Naive thymus-derived CD8-positive, alpha-beta T cell (primary cell): Measurements from ENCODE around the gene TMEM45A. TPM values are rescaled to one million over a fixed set of nuclear protein-coding genes. Genes with fewer than 3 reads are reported as not detected.

Source experiments
- ATAC-seq, 2 donors: fragments of 150-1000 bp; cut with Tn5 transposase in 1 of 2; sonication (Bioruptor Pico), chemical (Tn5 transposase) in 1 of 2; 1 replicate in 1 of 2; 2 replicates in 1 of 2; pipeline ENCODE4 v1.10.0; 2021; ENCODE audit warnings: mild to moderate bottlenecking in 2 of 2, moderate library complexity in 2 of 2
- POLR2A ChIA-PET: fragments of 350-600 bp; sonication (Branson Sonifier 250); formaldehyde crosslinking; loops from one replicate; lab custom pipeline; 2021; ENCODE audit warnings: antibody characterized with exemption; lab: Charles Lee
- DNase-seq, 10 donors: peaks; one replicate each; pipeline versions ENCODE4 v3.0.0 to v3.0.0-alpha.2; 2020 to 2022
- H3K27ac Mint-ChIP-seq, 10 donors: one replicate each; pipeline ENCODE4 v1.8.0; 2020 to 2022; ENCODE audit warnings: mild to moderate bottlenecking in 10 of 10, mixed read lengths in 10 of 10, moderate library complexity in 4 of 10, inconsistent platforms in 1 of 10
- H3K27me3 Mint-ChIP-seq, 5 donors: one replicate each; pipeline ENCODE4 v1.8.0; 2021 to 2022; ENCODE audit warnings: mixed read lengths in 5 of 5
- H3K36me3 Mint-ChIP-seq, 3 donors: one replicate each; pipeline ENCODE4 v1.8.0; 2020 to 2022; ENCODE audit warnings: mixed read lengths in 3 of 3, mild to moderate bottlenecking in 2 of 3, inconsistent platforms in 1 of 3
- H3K4me1 Mint-ChIP-seq, 4 donors: one replicate each; pipeline ENCODE4 v1.8.0; 2021 to 2022; ENCODE audit warnings: mixed read lengths in 4 of 4
- H3K4me3 Mint-ChIP-seq, 10 donors: one replicate each; pipeline ENCODE4 v1.8.0; 2020 to 2022; ENCODE audit warnings: mild to moderate bottlenecking in 10 of 10, mixed read lengths in 10 of 10, moderate library complexity in 6 of 10, inconsistent platforms in 1 of 10
- H3K9me3 Mint-ChIP-seq, 9 donors: one replicate each; pipeline ENCODE4 v1.8.0; 2020 to 2022; ENCODE audit warnings: mixed read lengths in 9 of 9, mild to moderate bottlenecking in 3 of 9, inconsistent platforms in 1 of 9, moderate library complexity in 1 of 9
- polyA plus RNA-seq, 3 donors: library from polyadenylated mRNA; unstranded; fragments of 300-500 nt; fragmentation: Illumina TruSeq; gene quantifications; one replicate each; pipeline ENCODE4 v1.2.3, GENCODE V29; 2021
- total RNA-seq, 8 experiments: library from RNA in 2 of 8; stranded (reverse) in 2 of 8; gene quantifications; one replicate each; pipeline ENCODE4 v1.2.3 and lab custom pipeline; 2021 to 2026

Gene TMEM45A
- total and polyA plus RNA-seq, 5 experiments from 2014 or later = 0.08 to 0.21 TPM; not detected in 3

DNA sequence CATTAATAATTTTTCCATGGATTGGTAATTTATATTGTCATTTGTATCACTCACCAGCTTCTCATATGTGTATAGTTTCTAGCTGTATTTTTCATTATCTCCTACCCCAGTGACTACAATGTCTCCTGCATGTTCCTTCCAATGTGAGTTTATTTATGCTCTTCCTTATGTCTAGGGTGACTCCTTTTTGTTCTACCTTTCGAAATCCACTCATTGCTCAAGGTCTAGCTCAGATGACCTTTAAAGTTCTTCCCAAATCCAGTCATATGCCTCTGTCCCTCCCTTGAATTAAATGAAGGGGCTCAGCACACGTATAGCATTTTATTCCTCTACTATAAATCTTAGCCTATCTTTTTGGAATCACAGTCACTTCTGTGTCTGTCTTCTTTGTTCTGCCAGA, 53.0 kb downstream of the TMEM45A start:
- peaks cover 4 to 32% (median 18%) of the 10 kb centered on the region in 5 donors for H3K27me3 Mint-ChIP-seq
- H3K4me1 Mint-ChIP-seq = no peaks in the 10 kb centered on the region
- POLR2A ChIA-PET = no interaction called here
- H3K4me3 Mint-ChIP-seq = no peak overlapping the region
- no peak overlapping the region for H3K27ac Mint-ChIP-seq
- no peak for DNase-seq
- ATAC-seq = no peak
- peaks cover 0 to 7% (median 0%) of the 10 kb centered on the region in 3 donors for H3K36me3 Mint-ChIP-seq
- peaks cover 0 to 9% (median 2%) of the 10 kb centered on the region in 9 donors for H3K9me3 Mint-ChIP-seq

DNA sequence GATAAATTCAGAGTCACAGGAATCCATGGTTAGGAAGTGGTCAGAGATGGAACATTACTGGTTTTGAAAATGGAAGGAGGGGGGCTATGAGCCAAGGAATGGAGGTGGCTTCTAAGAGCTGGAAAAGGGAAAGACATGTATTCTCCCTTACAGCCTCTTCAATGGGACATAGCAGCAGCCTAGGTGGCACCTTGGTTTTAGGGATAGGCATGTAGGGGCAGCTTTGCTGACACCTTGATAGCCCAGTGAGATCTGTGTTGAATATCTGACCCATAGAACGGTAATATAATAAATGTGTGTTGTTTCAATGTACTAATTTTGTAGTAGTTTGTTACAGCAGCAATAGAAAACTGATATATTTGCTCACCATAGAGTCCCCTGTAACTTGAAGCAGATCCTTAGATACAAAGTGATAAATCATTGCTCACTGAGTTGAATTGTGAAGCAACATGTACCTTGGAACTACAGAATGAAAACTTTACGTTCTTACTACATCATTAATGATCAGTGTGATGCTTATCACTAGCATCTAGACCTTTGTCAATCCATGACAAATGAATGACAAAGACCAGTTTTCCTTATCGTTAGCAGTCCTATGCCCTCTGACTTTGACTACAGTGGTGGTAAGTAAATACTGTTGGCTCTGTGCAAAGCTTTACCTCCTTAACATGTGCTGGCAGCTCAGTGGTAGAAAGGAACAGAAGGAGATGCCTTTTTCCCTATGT, 53.8 kb downstream of the TMEM45A start:
- Mint-ChIP-seq H3K36me3 (peaks cover 0 to 7% (median 0%) of the 10 kb centered on the region in 3 donors), H3K4me3 (no peak overlapping the region), H3K4me1 (no peaks in the 10 kb centered on the region), H3K9me3 (peaks cover 0 to 7% (median 0%) of the 10 kb centered on the region in 9 donors), H3K27me3 (peaks cover 4 to 32% (median 20%) of the 10 kb centered on the region in 5 donors), H3K27ac (no peak overlapping the region)
- no peak for DNase-seq
- POLR2A ChIA-PET = no interaction called here
- ATAC-seq = no peak

DNA sequence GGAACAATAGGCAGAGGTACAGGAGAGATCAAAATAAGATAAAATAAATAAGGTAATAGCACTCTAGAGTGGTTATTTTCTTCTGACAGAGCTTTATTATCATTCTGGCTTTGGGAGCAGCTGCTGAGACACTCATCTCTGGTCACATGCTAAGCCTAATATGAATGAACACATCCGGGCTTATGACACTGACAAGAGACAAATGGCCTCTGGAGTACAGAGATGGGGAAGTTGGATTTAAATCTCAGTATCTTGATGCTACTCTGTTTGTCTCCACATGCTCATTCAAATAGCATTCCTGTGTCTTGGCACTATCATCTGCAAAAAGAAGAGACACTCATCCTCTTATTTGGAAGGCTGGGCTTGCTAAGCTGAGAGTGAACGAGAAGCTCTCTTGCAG, 55.6 kb downstream of the TMEM45A start:
- Mint-ChIP-seq H3K27me3 (peaks cover 4 to 32% (median 20%) of the 10 kb centered on the region in 5 donors), H3K4me1 (no peaks in the 10 kb centered on the region), H3K9me3 (peaks cover 0 to 4% (median 0%) of the 10 kb centered on the region in 9 donors), H3K36me3 (no peaks in the 10 kb centered on the region), H3K27ac (no peak overlapping the region), H3K4me3 (no peak overlapping the region)
- DNase-seq = no peak
- ATAC-seq = no peak
- POLR2A ChIA-PET = no interaction called here

DNA sequence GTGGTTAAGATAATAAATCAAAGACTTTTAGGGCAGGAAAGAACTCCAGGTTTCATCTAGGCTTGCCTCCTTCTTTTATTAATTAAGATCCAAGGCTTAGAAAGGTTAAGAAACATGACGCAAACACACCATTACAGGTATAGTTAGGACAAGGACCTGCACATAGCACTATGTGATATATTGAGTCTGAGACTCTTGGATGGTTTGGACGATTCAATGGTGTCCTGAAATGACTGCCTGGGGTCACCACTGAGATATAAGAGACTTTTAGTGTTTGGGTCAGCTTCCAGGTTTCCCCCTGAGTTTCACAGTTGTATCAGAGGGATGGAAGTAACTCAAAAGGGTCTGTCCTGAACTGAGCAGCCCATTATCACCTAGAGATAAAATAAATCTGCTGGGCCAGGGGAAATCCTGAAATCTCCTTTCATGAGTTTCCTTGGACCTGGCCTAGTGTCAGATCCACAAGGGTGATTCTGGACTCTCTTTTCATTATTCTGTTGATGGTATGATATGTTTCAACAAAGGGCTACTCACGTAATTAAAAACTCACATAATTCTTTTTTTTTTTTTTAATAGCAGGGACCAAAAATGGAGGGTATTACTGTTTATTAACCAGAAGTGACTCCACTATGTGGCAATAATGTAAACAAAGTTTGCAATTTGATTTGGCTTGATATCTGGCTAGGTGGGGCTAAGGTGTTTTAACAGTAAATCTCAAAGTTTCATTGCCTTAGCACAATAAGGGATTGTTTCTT, 61.4 kb downstream of the TMEM45A start:
- H3K27ac Mint-ChIP-seq = no peak overlapping the region

DNA sequence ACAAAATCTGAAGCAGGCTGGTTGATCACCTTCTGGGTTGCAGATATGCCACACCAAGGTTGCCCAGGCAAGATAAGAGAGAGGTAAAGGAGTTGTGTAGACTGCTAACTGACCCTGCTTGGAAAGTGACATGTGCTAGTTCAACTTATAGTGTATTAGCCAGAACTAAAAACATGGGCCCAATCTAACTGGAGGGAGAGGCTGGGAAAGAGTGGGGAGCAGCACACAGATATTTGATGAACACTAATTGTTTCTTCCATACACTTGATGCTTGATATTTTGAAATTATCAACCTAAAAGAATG, 61.9 kb downstream of the TMEM45A start:
- POLR2A ChIA-PET = no interaction called here
- H3K9me3 Mint-ChIP-seq = peaks cover 0 to 1% (median 0%) of the 10 kb centered on the region in 9 donors
- DNase-seq = no peak
- no peak overlapping the region for H3K27ac Mint-ChIP-seq
- H3K36me3 Mint-ChIP-seq = no peaks in the 10 kb centered on the region
- no peak overlapping the region for H3K4me3 Mint-ChIP-seq
- no peaks in the 10 kb centered on the region for H3K4me1 Mint-ChIP-seq
- peaks cover 0 to 5% (median 2%) of the 10 kb centered on the region in 5 donors for H3K27me3 Mint-ChIP-seq
- no peak for ATAC-seq

More for the DNA sequence above, 61.4 kb downstream of the TMEM45A start:
- Mint-ChIP-seq H3K4me1 (no peaks in the 10 kb centered on the region), H3K4me3 (no peak overlapping the region), H3K36me3 (no peaks in the 10 kb centered on the region), H3K9me3 (peaks cover 0 to 2% (median 0%) of the 10 kb centered on the region in 9 donors), H3K27me3 (peaks cover 0 to 8% (median 6%) of the 10 kb centered on the region in 5 donors)
- ATAC-seq (no peak), DNase-seq (no peak)
- POLR2A ChIA-PET = no interaction called here

DNA sequence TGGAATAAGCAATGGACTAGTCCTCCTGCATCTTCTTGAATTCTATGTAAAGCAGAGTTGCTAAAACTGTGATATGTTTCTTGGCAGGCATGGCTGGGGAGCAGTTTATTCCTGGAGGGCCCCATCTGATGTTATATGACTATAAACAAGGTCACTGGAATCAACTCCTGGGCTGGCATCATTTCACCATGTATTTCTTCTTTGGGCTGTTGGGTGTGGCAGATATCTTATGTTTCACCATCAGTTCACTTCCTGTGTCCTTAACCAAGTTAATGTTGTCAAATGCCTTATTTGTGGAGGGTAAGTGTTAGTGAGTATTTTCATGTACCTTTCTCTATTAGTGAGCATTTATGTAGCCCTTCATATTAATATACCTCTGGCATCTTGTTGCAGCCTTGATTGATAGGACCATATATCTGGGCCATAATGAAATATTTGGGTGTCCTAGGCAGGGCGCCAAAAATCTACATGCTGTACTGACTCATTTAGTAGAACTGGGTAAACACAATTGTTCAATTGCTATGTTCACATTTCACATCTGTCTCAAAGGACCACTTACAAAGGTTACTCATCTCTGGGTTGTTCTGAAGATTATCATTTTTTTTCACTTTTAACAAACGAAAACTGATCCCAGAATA, 64.4 kb downstream of the TMEM45A start:
- no peak for ATAC-seq
- no peaks in the 10 kb centered on the region for H3K9me3 Mint-ChIP-seq
- DNase-seq = no peak
- H3K27ac Mint-ChIP-seq = no peak overlapping the region
- no peaks in the 10 kb centered on the region for H3K27me3 Mint-ChIP-seq
- POLR2A ChIA-PET = no interaction called here
- H3K4me3 Mint-ChIP-seq = no peak overlapping the region
- H3K4me1 Mint-ChIP-seq = no peaks in the 10 kb centered on the region
- no peaks in the 10 kb centered on the region for H3K36me3 Mint-ChIP-seq

DNA sequence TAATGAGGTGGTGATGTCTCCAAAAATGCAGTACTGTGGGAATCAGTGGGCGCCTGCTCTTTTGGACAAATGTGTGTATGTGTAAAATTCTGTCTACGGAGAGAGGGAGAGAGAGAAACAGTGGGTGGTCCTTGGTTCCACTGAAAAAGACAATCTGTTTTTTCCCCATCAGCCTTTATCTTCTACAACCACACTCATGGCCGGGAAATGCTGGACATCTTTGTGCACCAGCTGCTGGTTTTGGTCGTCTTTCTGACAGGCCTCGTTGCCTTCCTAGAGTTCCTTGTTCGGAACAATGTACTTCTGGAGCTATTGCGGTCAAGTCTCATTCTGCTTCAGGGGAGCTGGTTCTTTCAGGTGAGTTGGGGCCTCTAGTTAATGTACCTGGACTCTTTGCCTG, 65.8 kb downstream of the TMEM45A start:
- H3K27ac Mint-ChIP-seq = no peak overlapping the region
- no peaks in the 10 kb centered on the region for H3K27me3 Mint-ChIP-seq
- H3K36me3 Mint-ChIP-seq = no peaks in the 10 kb centered on the region
- POLR2A ChIA-PET = no interaction called here
- DNase-seq (no peak), ATAC-seq (no peak)
- H3K4me3 Mint-ChIP-seq = no peak overlapping the region
- no peaks in the 10 kb centered on the region for H3K9me3 Mint-ChIP-seq
- no peaks in the 10 kb centered on the region for H3K4me1 Mint-ChIP-seq

DNA sequence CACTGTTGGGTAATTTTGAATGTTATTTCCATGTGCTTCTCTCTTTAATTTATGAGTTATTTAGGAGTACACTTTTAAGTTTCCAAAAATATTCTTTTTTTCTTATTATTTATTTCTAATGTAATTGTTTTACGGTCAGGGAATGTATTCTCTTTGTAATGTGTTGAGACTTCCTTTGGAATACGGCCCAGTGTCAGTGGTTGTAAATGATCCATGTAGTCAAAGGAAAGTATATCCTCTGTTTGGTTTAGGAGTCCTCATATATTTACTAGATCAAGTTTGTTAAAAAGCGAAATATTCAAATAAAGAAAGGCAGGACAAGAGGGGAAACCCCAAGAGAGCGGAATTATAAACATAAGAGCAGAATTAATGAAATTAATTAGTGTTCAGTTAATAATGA, 68.0 kb downstream of the TMEM45A start:
- no peak overlapping the region for H3K27ac Mint-ChIP-seq
- ATAC-seq (no peak), DNase-seq (no peak)
- H3K4me3 Mint-ChIP-seq = no peak overlapping the region
- no peaks in the 10 kb centered on the region for H3K4me1 Mint-ChIP-seq
- POLR2A ChIA-PET = interaction anchor here (0.5 kb wide), 1 partner anchor 198 kb away, joined by 3 read pairs; no protein-coding TSS in a partner anchor
- no peaks in the 10 kb centered on the region for H3K9me3 Mint-ChIP-seq
- no peaks in the 10 kb centered on the region for H3K36me3 Mint-ChIP-seq
- no peaks in the 10 kb centered on the region for H3K27me3 Mint-ChIP-seq

DNA sequence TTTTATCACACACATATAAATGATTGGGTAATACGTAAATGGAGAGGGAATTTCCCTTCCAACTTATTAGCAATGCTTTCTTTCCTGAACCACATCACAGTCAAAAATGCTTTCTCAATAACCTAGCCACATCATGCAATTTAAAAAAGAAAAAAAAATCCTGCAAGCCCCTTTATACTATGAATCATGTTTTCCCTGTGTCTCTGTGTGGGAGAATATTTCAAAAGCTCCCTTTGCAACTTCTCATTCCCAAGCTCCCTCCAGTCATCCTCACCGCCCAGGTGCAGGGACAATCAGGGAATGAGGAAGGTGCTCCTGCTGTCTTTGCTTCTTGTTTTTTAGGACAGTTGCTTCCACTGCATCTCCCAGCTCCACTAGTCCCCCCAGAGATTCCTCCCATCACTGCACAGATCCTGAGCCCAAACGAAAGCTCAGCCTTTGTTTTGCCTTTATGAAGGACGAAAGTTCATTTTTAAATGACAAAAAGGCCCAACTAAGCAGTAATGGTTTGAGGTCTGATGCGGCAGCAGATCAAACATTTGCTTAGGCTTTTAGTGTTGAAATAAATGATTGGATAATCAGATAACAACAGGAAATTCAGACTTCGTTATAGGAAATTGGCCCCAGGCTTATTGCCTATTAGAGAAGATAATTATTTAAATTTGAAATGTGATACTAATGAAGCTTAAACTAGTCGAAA, 69.2 kb downstream of the TMEM45A start:
- Mint-ChIP-seq H3K9me3 (no peaks in the 10 kb centered on the region), H3K27ac (no peak overlapping the region), H3K4me3 (no peak overlapping the region), H3K27me3 (no peaks in the 10 kb centered on the region), H3K36me3 (no peaks in the 10 kb centered on the region), H3K4me1 (no peaks in the 10 kb centered on the region)
- POLR2A ChIA-PET = no interaction called here
- no peak for ATAC-seq
- DNase-seq = no peak

DNA sequence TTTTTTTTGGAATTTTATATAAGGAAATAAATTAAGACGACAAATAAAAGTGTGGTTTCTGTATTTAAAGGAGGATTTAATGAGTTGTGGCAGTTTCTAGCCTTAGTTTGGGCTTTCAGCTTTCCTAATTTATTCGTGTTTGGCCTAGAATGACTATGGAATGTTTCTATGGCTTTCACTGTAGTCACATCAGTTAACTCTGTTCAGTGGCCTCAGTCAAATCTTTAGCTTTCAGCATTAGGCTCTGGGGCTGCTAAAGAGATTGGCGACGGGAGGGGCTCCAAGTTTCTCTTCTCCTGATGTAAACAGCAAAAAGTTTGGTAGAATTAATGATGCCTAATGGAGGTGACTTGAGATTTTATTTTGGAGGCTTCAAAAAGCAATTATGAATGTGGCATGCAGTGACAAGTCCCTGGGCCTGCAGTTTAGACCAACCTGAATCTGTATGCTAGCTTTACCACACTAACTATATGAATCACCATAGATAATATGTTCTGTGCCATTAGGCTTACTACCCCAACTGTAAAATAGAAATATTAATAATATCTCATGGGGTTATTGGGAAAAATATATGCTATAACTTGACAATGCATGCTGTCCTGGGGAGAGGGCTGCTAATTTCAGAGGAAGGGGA, 69.9 kb downstream of the TMEM45A start:
- Mint-ChIP-seq H3K4me3 (no peak overlapping the region), H3K27me3 (no peaks in the 10 kb centered on the region), H3K36me3 (no peaks in the 10 kb centered on the region), H3K4me1 (no peaks in the 10 kb centered on the region), H3K9me3 (no peaks in the 10 kb centered on the region), H3K27ac (no peak overlapping the region)
- POLR2A ChIA-PET = no interaction called here
- ATAC-seq = no peak
- DNase-seq = no peak

DNA sequence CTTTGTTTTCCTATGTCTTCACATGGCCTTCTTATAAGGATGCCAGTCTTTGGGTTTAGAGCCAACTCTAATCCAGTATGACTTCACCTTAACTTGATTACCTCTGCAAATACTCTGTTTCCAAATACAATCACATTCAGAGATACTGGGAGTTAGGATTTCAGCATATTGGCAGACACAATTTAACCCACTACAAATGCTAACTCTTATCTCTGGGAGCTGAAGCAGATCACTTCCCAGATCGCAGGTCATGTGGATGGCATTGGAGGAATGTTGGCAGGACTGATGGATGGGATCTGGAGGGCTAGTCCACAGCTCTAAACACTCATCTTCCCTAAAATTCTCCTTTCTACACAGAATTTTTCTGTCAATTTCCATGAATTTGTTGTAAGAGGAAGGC, 70.8 kb downstream of the TMEM45A start:
- no peak for DNase-seq
- Mint-ChIP-seq H3K9me3 (no peaks in the 10 kb centered on the region), H3K4me1 (no peaks in the 10 kb centered on the region), H3K4me3 (no peak overlapping the region), H3K27me3 (no peaks in the 10 kb centered on the region), H3K36me3 (no peaks in the 10 kb centered on the region), H3K27ac (no peak overlapping the region)
- ATAC-seq = no peak
- POLR2A ChIA-PET = no interaction called here

DNA sequence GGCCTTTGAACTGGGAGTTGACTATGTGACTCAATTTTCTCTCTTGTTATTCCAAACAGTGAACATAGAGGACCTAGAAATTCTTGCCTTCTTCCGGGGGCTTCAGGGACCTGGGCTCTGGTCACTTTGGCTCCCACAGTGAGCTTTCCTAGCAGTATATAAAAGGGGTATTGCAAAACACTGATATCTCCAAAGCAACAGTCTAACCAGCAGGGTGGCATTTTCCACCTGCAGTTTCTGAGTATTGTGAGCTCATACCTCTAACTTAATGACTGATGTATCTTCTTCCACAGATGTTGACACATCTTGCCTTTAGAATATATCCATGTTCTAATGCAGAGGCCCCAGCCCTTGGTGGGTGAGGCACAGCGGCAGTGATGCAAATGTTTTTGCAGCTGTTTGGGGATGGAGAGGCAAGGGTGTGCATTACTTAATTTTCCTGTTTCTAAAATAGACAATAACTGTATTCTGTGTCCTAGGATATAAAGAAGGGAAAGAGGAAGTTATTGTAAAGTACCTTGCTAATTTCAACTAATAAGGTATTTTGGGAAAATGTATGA, 71.3 kb downstream of the TMEM45A start:
- Mint-ChIP-seq H3K27ac (no peak overlapping the region), H3K36me3 (no peaks in the 10 kb centered on the region), H3K9me3 (no peaks in the 10 kb centered on the region), H3K4me3 (no peak overlapping the region), H3K4me1 (no peaks in the 10 kb centered on the region), H3K27me3 (no peaks in the 10 kb centered on the region)
- ATAC-seq (no peak), DNase-seq (no peak)
- POLR2A ChIA-PET = no interaction called here
